GM21381 (cell line): ENCODE data around the gene CACNA1C.

Experiments used
- ATAC-seq: cut with Tn5 transposase; IDR thresholded peaks from one replicate; pipeline ENCODE4 v1.9.1; 2021; ENCODE audit warnings: mild to moderate bottlenecking, moderate library complexity; ENCODE audit not compliant: unreplicated experiment

Gene CACNA1C

GRCh38 chr12:2649201-2650030 is 596.6 kb downstream of the CACNA1C start:
- ATAC-seq, result no peak

- no peak for ATAC-seq
These were observed 597.7 kb downstream of the CACNA1C start for GRCh38 chr12:2650261-2651067.

- ATAC-seq, result no peak
These were observed 598.5 kb downstream of the CACNA1C start for GRCh38 chr12:2651068-2651965.

- no peak for ATAC-seq
These were observed 599.2 kb downstream of the CACNA1C start for GRCh38 chr12:2652011-2652400.

GRCh38 chr12:2652401-2653081 is 599.8 kb downstream of the CACNA1C start:
- ATAC-seq, result no peak

GRCh38 chr12:2653461-2653965 is 600.7 kb downstream of the CACNA1C start:
- no peak for ATAC-seq

GRCh38 chr12:2654311-2654710 is 601.5 kb downstream of the CACNA1C start:
- ATAC-seq, result no peak

- no peak for ATAC-seq
These were observed 602.0 kb downstream of the CACNA1C start for GRCh38 chr12:2654741-2655140.

- no peak for ATAC-seq
These were observed 609.7 kb downstream of the CACNA1C start for GRCh38 chr12:2662524-2662923.

GRCh38 chr12:2664721-2665577 is 612.2 kb downstream of the CACNA1C start:
- ATAC-seq, result no peak

GRCh38 chr12:2666411-2666810 is 613.6 kb downstream of the CACNA1C start:
- ATAC-seq, result no peak

- no peak for ATAC-seq
These were observed 614.1 kb downstream of the CACNA1C start for GRCh38 chr12:2666846-2667245.

- ATAC-seq, result no peak
These were observed 615.1 kb downstream of the CACNA1C start for GRCh38 chr12:2667716-2668440.

- no peak for ATAC-seq
These were observed 616.0 kb downstream of the CACNA1C start for GRCh38 chr12:2668816-2669215.

- no peak for ATAC-seq
These were observed 616.8 kb downstream of the CACNA1C start for GRCh38 chr12:2669560-2669959.

GRCh38 chr12:2672863-2673262 is 620.1 kb downstream of the CACNA1C start:
- ATAC-seq, result no peak

GRCh38 chr12:2673966-2674810 is 621.4 kb downstream of the CACNA1C start:
- ATAC-seq, result no peak

- no peak for ATAC-seq
These were observed 623.0 kb downstream of the CACNA1C start for GRCh38 chr12:2675776-2676175.
